CD14-positive monocyte (primary cell): ENCODE data around the gene ACTA1. TPM values are rescaled to one million over a fixed set of nuclear protein-coding genes. Genes with fewer than 3 reads are reported as not detected.
A peak's percentile ranks its signal among the peaks of the same experiment; 100 is the strongest.
"Not testable (repeated sequence)": the region's sequence is repeated elsewhere in the genome, so short reads cannot be mapped to it uniquely, and the experiment has no call there.

Source experiments
- DNase-seq, 3 donors: peaks; one replicate each; pipeline ENCODE4 v3.0.0-alpha.2; 2011 to 2022
- H2AFZ ChIP-seq: 2 replicates; pipeline ENCODE4 v1.6.0; 2012; ENCODE audit warnings: mild to moderate bottlenecking, low read depth, low read length, inconsistent platforms; ENCODE audit not compliant: insufficient read depth, poor library complexity, severe bottlenecking
- H3K27ac ChIP-seq, 2 donors: 1 replicate in 1 of 2; 2 replicates in 1 of 2; pipeline ENCODE4 v1.5.1; 2012 to 2013; ENCODE audit warnings: low read length in 2 of 2, control low read depth in 1 of 2, inconsistent platforms in 1 of 2, low read depth in 1 of 2, mild to moderate bottlenecking in 1 of 2
- H3K27me3 ChIP-seq, 2 donors: one replicate each; pipeline versions ENCODE4 v1.6.0 to v1.6.1; 2011 to 2013; ENCODE audit warnings: low read length in 2 of 2; ENCODE audit not compliant: control insufficient read depth in 2 of 2, insufficient read depth in 2 of 2
- H3K36me3 ChIP-seq, 2 donors: replicated peaks in 1 of 2; 1 replicate in 1 of 2; 2 replicates in 1 of 2; pipeline versions ENCODE4 v1.5.1 to v1.6.1; 2012 to 2013; ENCODE audit warnings: low read length in 2 of 2, control low read depth in 1 of 2, inconsistent platforms in 1 of 2, mild to moderate bottlenecking in 1 of 2; ENCODE audit not compliant: insufficient read depth in 2 of 2, control insufficient read depth in 1 of 2
- H3K4me1 ChIP-seq, 2 donors: 1 replicate in 1 of 2; 2 replicates in 1 of 2; pipeline versions ENCODE4 v1.5.1 to v1.6.1; 2012 to 2013; ENCODE audit warnings: low read length in 2 of 2, control low read depth in 1 of 2, inconsistent platforms in 1 of 2, mild to moderate bottlenecking in 1 of 2, moderate library complexity in 1 of 2; ENCODE audit not compliant: insufficient read depth in 2 of 2, control insufficient read depth in 1 of 2
- H3K4me2 ChIP-seq: replicated peaks from 2 replicates; pipeline ENCODE3; 2012; ENCODE audit warnings: low read length, moderate library complexity, mild to moderate bottlenecking; ENCODE audit not compliant: poor library complexity, severe bottlenecking; ENCODE audit errors: extremely low read depth
- H3K4me3 ChIP-seq, 3 experiments: fragments of 200-600 bp in 1 of 3; sonication (generic) in 1 of 3; replicated peaks in 1 of 3; 1 replicate in 2 of 3; 2 replicates in 1 of 3; pipeline ENCODE4 v1.5.1; 2011 to 2013; ENCODE audit warnings: low read length in 3 of 3, mild to moderate bottlenecking in 3 of 3, control low read depth in 2 of 3, low read depth in 2 of 3, inconsistent platforms in 1 of 3, moderate library complexity in 1 of 3
- H3K79me2 ChIP-seq: 2 replicates; pipeline ENCODE4 v1.6.0; 2012; ENCODE audit warnings: mild to moderate bottlenecking, control low read depth, inconsistent platforms, low read length, moderate library complexity; ENCODE audit not compliant: insufficient read depth
- H3K9ac ChIP-seq: 2 replicates; pipeline ENCODE4 v1.6.0; 2017; ENCODE audit warnings: low read length, mild to moderate bottlenecking; ENCODE audit not compliant: insufficient read depth, poor library complexity, severe bottlenecking
- H3K9me3 ChIP-seq, 2 donors: replicated peaks in 1 of 2; 1 replicate in 1 of 2; 2 replicates in 1 of 2; pipeline versions ENCODE4 v1.5.1 to v1.6.1; 2012 to 2013; ENCODE audit warnings: low read length in 2 of 2, control low read depth in 1 of 2; ENCODE audit not compliant: control insufficient read depth in 1 of 2, insufficient read depth in 1 of 2
- H4K20me1 ChIP-seq: 2 replicates; pipeline ENCODE4 v1.6.0; 2012; ENCODE audit warnings: mild to moderate bottlenecking, low read length, control low read depth, moderate library complexity; ENCODE audit not compliant: insufficient read depth
- H3K27ac Mint-ChIP-seq, 7 donors: one replicate each; pipeline ENCODE4 v1.8.0; 2020; ENCODE audit warnings: mild to moderate bottlenecking in 7 of 7, mixed read lengths in 7 of 7, moderate library complexity in 6 of 7, inconsistent platforms in 2 of 7
- H3K27me3 Mint-ChIP-seq, 3 donors: one replicate each; pipeline ENCODE4 v1.8.0; 2021 to 2022; ENCODE audit warnings: low read depth in 3 of 3, mild to moderate bottlenecking in 3 of 3, mixed read lengths in 3 of 3, moderate library complexity in 3 of 3, inconsistent platforms in 1 of 3
- H3K36me3 Mint-ChIP-seq, 2 donors: one replicate each; pipeline ENCODE4 v1.8.0; 2020; ENCODE audit warnings: mixed read lengths in 2 of 2, inconsistent platforms in 1 of 2, mild to moderate bottlenecking in 1 of 2
- H3K4me1 Mint-ChIP-seq: one replicate; pipeline ENCODE4 v1.8.0; 2020; ENCODE audit warnings: mild to moderate bottlenecking, mixed read lengths
- H3K4me3 Mint-ChIP-seq, 2 donors: one replicate each; pipeline ENCODE4 v1.8.0; 2020; ENCODE audit warnings: mild to moderate bottlenecking in 2 of 2, mixed read lengths in 2 of 2, moderate library complexity in 1 of 2
- H3K9me3 Mint-ChIP-seq, 7 donors: one replicate each; pipeline ENCODE4 v1.8.0; 2020 to 2022; ENCODE audit warnings: mixed read lengths in 7 of 7, mild to moderate bottlenecking in 6 of 7, moderate library complexity in 6 of 7, inconsistent platforms in 2 of 7
- CTCF ChIP-seq: fragments of 200-600 bp; IDR thresholded peaks from one replicate; pipeline ENCODE4 v1.8.0; 2022; ENCODE audit warnings: antibody characterized with exemption, mild to moderate bottlenecking
- WGBS: methylation state at CpG from one replicate; pipeline ENCODE4 v1.1.5; 2013; ENCODE audit warnings: missing lambda C conversion rate; ENCODE audit not compliant: insufficient coverage; 5-methylcytosine and 5-hydroxymethylcytosine counted together
- intact Hi-C, 2 donors: fragments of 100-400 bp; cut with micrococcal nuclease; formaldehyde crosslinking; loops; one replicate each; pipeline versions ENCODE4 v1.15.0 to v1.15.1; 2023
- polyA plus RNA-seq, 3 donors: library from polyadenylated mRNA; depleted of rRNA in 1 of 3; unstranded in 2 of 3; stranded (reverse) in 1 of 3; fragments of 300-500 nt in 2 of 3; fragments of >200 nt in 1 of 3; fragmentation: Illumina TruSeq in 2 of 3; gene quantifications; 1 replicate in 2 of 3; 2 replicates in 1 of 3; pipeline ENCODE4 v1.2.3, GENCODE V29; 2012 to 2021

The ACTA1 gene
- polyA plus RNA-seq, 3 donors: 0.72 TPM; not detected in 2

GRCh38 chr1:229402993-229403392 is 30.9 kb downstream of the ACTA1 start:
- H3K9ac ChIP-seq: no peak overlapping the region
- intact Hi-C loops: no loop called here
- no peak overlapping the region for H3K4me3 Mint-ChIP-seq
- H3K36me3 ChIP-seq: no peaks in the 10 kb centered on the region
- no peak for TF ChIP-seq CTCF
- no peak overlapping the region for H3K4me3 ChIP-seq
- no peak for DNase-seq
- peaks cover 12% of the 10 kb centered on the region for H3K4me1 Mint-ChIP-seq
- no peaks in the 10 kb centered on the region for H3K79me2 ChIP-seq
- H3K9me3 Mint-ChIP-seq: peaks cover 0 to 10% (median 3%) of the 10 kb centered on the region in 7 donors
- H3K27me3 ChIP-seq: peaks cover 19 to 44% of the 10 kb centered on the region in 2 donors
- peaks cover 9 to 12% of the 10 kb centered on the region in 2 donors for H3K4me1 ChIP-seq
- H3K27ac Mint-ChIP-seq: peak overlapping the region in 1 of 7 donors; percentile 11
- no peak overlapping the region for H2AFZ ChIP-seq
- no peaks in the 10 kb centered on the region for H4K20me1 ChIP-seq
- no peak overlapping the region for H3K4me2 ChIP-seq
- peaks cover 0 to 3% of the 10 kb centered on the region in 2 donors for H3K36me3 Mint-ChIP-seq
- H3K27ac ChIP-seq: no peak overlapping the region
- peaks cover 0 to under 1% of the 10 kb centered on the region in 2 donors for H3K9me3 ChIP-seq
- WGBS: 77% methylated on average over 5 of the region's 6 CpGs
- peaks cover 58 to 79% (median 62%) of the 10 kb centered on the region in 3 donors for H3K27me3 Mint-ChIP-seq

GRCh38 chr1:229402329-229402728 is 31.6 kb downstream of the ACTA1 start:
- H3K9me3 ChIP-seq, intact Hi-C loops, H3K9me3 Mint-ChIP-seq, H2AFZ ChIP-seq, H3K79me2 ChIP-seq, H3K36me3 ChIP-seq, H3K36me3 Mint-ChIP-seq, H3K9ac ChIP-seq, DNase-seq, H3K4me2 ChIP-seq, H3K27ac Mint-ChIP-seq, H3K27ac ChIP-seq, H3K4me1 Mint-ChIP-seq, H3K4me1 ChIP-seq, H4K20me1 ChIP-seq, H3K4me3 ChIP-seq: not testable (repeated sequence)
- H3K27me3 ChIP-seq: peaks cover 15 to 42% of the 10 kb centered on the region in 2 donors
- H3K4me3 Mint-ChIP-seq: peak overlapping the region in 1 of 2 donors; percentile 13
- peaks cover 55 to 75% (median 56%) of the 10 kb centered on the region in 3 donors for H3K27me3 Mint-ChIP-seq
- WGBS: 90% methylated on average over 2 of the region's 4 CpGs
